Measurements from ENCODE around the gene C9orf72. TPM values are rescaled to one million over a fixed set of nuclear protein-coding genes. Genes with fewer than 3 reads are reported as not detected.

C9orf72 gene
- total RNA-seq, 1 donor from 2014 or later = 10.2 TPM

- Mint-ChIP-seq H3K4me1 (ENCODE audit: unreplicated experiment) (peaks cover 50% of the 10 kb centered on the region), H3K27me3 (ENCODE audit: unreplicated experiment) (no peaks in the 10 kb centered on the region), H3K36me3 (ENCODE audit: unreplicated experiment) (peaks cover 2% of the 10 kb centered on the region), H3K9me3 (ENCODE audit: unreplicated experiment) (no peaks in the 10 kb centered on the region), H3K27ac (ENCODE audit: unreplicated experiment) (peak overlapping the region; percentile 29), H3K4me3 (ENCODE audit: unreplicated experiment) (no peak overlapping the region)
- DNase-seq (ENCODE audit: extremely low spot score, unreplicated experiment) = no peak
- TF ChIP-seq, protein P1, sequence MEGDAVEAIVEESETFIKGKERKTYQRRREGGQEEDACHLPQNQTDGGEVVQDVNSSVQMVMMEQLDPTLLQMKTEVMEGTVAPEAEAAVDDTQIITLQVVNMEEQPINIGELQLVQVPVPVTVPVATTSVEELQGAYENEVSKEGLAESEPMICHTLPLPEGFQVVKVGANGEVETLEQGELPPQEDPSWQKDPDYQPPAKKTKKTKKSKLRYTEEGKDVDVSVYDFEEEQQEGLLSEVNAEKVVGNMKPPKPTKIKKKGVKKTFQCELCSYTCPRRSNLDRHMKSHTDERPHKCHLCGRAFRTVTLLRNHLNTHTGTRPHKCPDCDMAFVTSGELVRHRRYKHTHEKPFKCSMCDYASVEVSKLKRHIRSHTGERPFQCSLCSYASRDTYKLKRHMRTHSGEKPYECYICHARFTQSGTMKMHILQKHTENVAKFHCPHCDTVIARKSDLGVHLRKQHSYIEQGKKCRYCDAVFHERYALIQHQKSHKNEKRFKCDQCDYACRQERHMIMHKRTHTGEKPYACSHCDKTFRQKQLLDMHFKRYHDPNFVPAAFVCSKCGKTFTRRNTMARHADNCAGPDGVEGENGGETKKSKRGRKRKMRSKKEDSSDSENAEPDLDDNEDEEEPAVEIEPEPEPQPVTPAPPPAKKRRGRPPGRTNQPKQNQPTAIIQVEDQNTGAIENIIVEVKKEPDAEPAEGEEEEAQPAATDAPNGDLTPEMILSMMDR (IDR thresholded peaks at IDR 0.05) = no peak
Measured at GRCh38 chr9:27542508-27542907, 30.8 kb downstream of the C9orf72 start.

DNA sequence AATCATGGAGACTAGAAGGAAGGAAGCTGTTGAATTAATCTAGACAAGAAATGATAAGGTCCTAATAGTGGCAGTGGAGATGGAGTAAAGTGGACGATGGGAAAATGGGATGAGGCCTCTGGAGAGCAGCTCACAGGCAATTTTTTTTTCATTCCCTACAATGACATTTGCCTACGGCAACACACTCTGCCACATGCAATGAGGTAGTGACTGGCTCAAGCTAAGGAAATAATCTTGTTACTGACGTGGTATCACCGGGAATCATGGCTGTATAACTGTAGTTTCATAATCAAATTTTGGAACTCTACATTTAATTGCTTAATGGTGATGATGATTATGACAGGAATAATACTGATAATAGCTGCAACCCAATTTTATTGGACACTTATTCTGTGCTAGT is 31.5 kb downstream of the C9orf72 start:
- Mint-ChIP-seq H3K4me3 (ENCODE audit: unreplicated experiment) (no peak overlapping the region), H3K36me3 (ENCODE audit: unreplicated experiment) (peaks cover 2% of the 10 kb centered on the region), H3K27me3 (ENCODE audit: unreplicated experiment) (no peaks in the 10 kb centered on the region), H3K4me1 (ENCODE audit: unreplicated experiment) (peaks cover 50% of the 10 kb centered on the region), H3K27ac (ENCODE audit: unreplicated experiment) (peak overlapping the region; percentile 29), H3K9me3 (ENCODE audit: unreplicated experiment) (no peaks in the 10 kb centered on the region)
- DNase-seq (ENCODE audit: extremely low spot score, unreplicated experiment) = no peak
- TF ChIP-seq, protein P1 (IDR thresholded peaks at IDR 0.05) = no peak

DNA sequence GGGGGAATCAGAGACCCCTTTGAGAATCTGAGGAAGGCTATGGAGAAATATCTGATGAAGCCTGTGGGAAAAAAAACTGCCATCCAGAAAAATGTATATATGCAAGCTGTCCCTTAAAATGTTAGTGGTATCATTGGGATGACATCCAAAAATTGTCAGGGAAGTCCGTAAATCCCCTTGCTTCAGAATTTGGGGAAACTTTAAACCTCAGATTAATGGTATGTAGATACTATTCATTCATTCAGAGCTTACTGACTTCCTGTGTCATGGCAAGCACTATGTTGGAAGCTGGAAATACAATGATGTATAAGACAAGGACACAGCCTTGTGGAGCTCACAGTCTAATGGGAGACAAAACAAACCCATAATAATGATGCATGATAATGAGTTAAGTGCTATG is 32.8 kb downstream of the C9orf72 start:
- Mint-ChIP-seq H3K4me1 (ENCODE audit: unreplicated experiment) (peaks cover 52% of the 10 kb centered on the region), H3K9me3 (ENCODE audit: unreplicated experiment) (no peaks in the 10 kb centered on the region), H3K4me3 (ENCODE audit: unreplicated experiment) (no peak overlapping the region), H3K27me3 (ENCODE audit: unreplicated experiment) (no peaks in the 10 kb centered on the region), H3K36me3 (ENCODE audit: unreplicated experiment) (peaks cover 2% of the 10 kb centered on the region), H3K27ac (ENCODE audit: unreplicated experiment) (peak overlapping the region; percentile 87)
- no peak for DNase-seq (ENCODE audit: extremely low spot score, unreplicated experiment)
- TF ChIP-seq, protein P1 (IDR thresholded peaks at IDR 0.05) = no peak

- no peaks in the 10 kb centered on the region for H3K27me3 Mint-ChIP-seq (ENCODE audit: unreplicated experiment)
- DNase-seq (ENCODE audit: extremely low spot score, unreplicated experiment) = no peak
- H3K4me1 Mint-ChIP-seq (ENCODE audit: unreplicated experiment) = peaks cover 52% of the 10 kb centered on the region
- TF ChIP-seq, protein P1 (IDR thresholded peaks at IDR 0.05) = no peak
- peak overlapping the region; percentile 87 for H3K27ac Mint-ChIP-seq (ENCODE audit: unreplicated experiment)
- no peaks in the 10 kb centered on the region for H3K9me3 Mint-ChIP-seq (ENCODE audit: unreplicated experiment)
- peak overlapping the region; percentile 26 for H3K4me3 Mint-ChIP-seq (ENCODE audit: unreplicated experiment)
- peaks cover 2% of the 10 kb centered on the region for H3K36me3 Mint-ChIP-seq (ENCODE audit: unreplicated experiment)
Measured at GRCh38 chr9:27539479-27540441, 33.5 kb downstream of the C9orf72 start.

- Mint-ChIP-seq H3K4me1 (ENCODE audit: unreplicated experiment) (peaks cover 52% of the 10 kb centered on the region), H3K9me3 (ENCODE audit: unreplicated experiment) (no peaks in the 10 kb centered on the region), H3K27me3 (ENCODE audit: unreplicated experiment) (peaks cover 2% of the 10 kb centered on the region), H3K36me3 (ENCODE audit: unreplicated experiment) (no peaks in the 10 kb centered on the region), H3K4me3 (ENCODE audit: unreplicated experiment) (no peak overlapping the region), H3K27ac (ENCODE audit: unreplicated experiment) (no peak overlapping the region)
- TF ChIP-seq, protein P1 (IDR thresholded peaks at IDR 0.05) = no peak
- DNase-seq (ENCODE audit: extremely low spot score, unreplicated experiment) = no peak
Measured at GRCh38 chr9:27538647-27539046, 34.6 kb downstream of the C9orf72 start.
